GM12873 (cell line): ENCODE data around the gene DNAI7.

ENCODE experiments used
- TF ChIP-seq, protein P1 (sequence below): IDR thresholded peaks from 2 replicates; pipeline ENCODE4 v1.5.1; 2012; ENCODE audit warnings: low read depth, mild to moderate bottlenecking, moderate library complexity, low read length, control low read depth; ENCODE audit not compliant: insufficient read depth; ENCODE audit errors: missing control alignments

The DNAI7 gene

DNA sequence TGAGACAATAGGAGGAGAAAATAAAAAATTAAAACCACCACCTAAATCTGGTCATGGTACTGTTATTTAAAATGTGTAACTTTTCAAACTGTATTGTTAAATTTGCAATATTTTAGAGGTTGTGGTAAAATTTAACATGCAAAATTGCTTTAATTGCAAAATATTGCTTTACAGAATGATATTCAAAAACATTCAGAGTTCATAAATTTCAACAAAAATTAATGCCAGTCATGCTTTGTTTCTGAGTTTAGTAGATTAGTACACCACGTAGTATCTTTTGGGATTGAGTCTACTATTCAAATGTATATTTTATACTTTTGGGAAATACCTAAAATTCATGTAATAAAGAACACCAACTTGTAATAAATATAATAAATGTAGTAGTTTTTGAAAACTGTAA, 18.4 kb upstream of the DNAI7 start:
- TF ChIP-seq, protein P1, sequence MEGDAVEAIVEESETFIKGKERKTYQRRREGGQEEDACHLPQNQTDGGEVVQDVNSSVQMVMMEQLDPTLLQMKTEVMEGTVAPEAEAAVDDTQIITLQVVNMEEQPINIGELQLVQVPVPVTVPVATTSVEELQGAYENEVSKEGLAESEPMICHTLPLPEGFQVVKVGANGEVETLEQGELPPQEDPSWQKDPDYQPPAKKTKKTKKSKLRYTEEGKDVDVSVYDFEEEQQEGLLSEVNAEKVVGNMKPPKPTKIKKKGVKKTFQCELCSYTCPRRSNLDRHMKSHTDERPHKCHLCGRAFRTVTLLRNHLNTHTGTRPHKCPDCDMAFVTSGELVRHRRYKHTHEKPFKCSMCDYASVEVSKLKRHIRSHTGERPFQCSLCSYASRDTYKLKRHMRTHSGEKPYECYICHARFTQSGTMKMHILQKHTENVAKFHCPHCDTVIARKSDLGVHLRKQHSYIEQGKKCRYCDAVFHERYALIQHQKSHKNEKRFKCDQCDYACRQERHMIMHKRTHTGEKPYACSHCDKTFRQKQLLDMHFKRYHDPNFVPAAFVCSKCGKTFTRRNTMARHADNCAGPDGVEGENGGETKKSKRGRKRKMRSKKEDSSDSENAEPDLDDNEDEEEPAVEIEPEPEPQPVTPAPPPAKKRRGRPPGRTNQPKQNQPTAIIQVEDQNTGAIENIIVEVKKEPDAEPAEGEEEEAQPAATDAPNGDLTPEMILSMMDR: no peak

DNA sequence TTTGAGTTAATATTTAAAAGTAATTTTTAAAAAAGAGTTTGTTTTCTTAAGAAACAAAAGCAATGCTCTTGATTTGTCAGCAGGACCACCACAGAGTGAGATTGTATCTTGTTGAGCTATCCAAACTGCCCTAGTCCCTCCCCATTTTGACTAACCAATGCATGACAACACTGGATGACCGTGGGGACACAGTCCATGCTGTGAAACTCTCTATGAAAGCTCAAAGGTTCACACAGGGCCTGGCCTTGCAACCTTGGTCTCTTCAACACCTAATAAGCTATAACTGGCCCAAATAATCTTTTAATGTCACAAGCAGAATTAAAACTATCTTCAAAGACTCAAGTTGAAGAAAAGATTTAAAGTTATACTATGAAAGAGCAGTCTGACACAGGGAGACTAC, 13.6 kb upstream of the DNAI7 start:
- TF ChIP-seq, protein P1: no peak

- TF ChIP-seq, protein P1: no peak
Observed at GRCh38 chr12:25207846-25208245, 12.9 kb upstream of the DNAI7 start.

DNA sequence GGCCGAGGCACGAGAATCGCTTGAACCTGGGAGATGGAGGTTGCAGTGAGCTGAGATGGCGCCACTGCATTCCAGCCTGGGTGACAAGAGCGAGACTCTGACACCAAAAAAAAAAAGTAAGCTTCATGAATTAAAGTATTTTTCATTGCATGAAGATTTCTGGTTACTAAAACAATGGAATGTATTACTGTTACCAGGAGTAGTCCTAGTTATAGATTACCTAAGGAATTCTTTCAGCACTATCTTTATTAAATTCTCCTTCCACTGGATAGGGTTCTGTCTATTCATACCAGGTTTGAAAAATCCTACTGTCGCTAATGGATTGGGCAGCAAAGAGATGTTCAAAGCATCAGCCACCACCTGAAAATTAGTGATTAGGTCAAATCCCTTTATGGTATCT, 12.5 kb upstream of the DNAI7 start:
- TF ChIP-seq, protein P1: no peak

GRCh38 chr12:25202137-25202536, 7.2 kb upstream of the DNAI7 start:
- TF ChIP-seq, protein P1: no peak

GRCh38 chr12:25200703-25201102, 5.7 kb upstream of the DNAI7 start:
- TF ChIP-seq, protein P1: no peak

DNA sequence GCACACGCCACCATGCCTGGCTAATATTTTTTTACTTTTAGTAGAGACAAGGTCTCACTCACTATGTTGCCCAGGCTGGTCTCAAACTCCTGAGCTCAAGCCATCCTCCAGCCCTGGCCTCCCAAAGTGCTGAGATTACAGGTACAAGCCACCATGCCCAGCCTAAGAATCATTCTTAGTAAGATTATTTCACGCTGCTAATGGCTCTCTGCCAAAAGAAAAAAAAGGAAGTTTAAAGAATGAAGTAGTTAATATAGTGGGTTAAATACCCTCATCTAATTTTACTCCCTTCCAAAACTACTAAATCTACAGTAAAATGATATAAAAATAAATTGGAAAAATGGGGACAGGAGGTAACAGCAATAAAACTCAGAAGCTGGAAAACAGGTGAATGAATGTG, 2.6 kb upstream of the DNAI7 start:
- TF ChIP-seq, protein P1: no peak

- TF ChIP-seq, protein P1: no peak
Observed at GRCh38 chr12:25194722-25195055, 271 bp downstream of the DNAI7 start.
